GM19468 (cell line): ENCODE data around the gene KIF14.

ENCODE experiments used
- ATAC-seq: cut with Tn5 transposase; IDR thresholded peaks from one replicate; pipeline ENCODE4 v1.9.1; 2021; ENCODE audit warnings: mild to moderate bottlenecking, moderate library complexity, moderate number of reproducible peaks; ENCODE audit not compliant: unreplicated experiment; ENCODE audit errors: extremely low read depth

The KIF14 gene

GRCh38 chr1:200506471-200506870 is 114.1 kb downstream of the KIF14 start:
- ATAC-seq, result no peak

GRCh38 chr1:200505257-200505656 is 115.3 kb downstream of the KIF14 start:
- no peak for ATAC-seq
